ENCODE measurements around the gene CD3E.
"Not testable (repeated sequence)": the region's sequence is repeated elsewhere in the genome, so short reads cannot be mapped to it uniquely, and the experiment has no call there.

Gene CD3E

GRCh38 chr11:118304227-118304567 lies 333 bp upstream of the CD3E start:
- H3K4me1 Mint-ChIP-seq = no peaks in the 10 kb centered on the region
- H3K36me3 Mint-ChIP-seq (ENCODE audit: low read depth) = no peaks in the 10 kb centered on the region
- H3K27me3 Mint-ChIP-seq (ENCODE audit: low read depth, poor library complexity) = peaks cover 56% of the 10 kb centered on the region
- no peak overlapping the region for H3K4me3 Mint-ChIP-seq
- no peak overlapping the region for H3K27ac Mint-ChIP-seq
- no peaks in the 10 kb centered on the region for H3K9me3 Mint-ChIP-seq
- TF ChIP-seq CTCF (IDR thresholded peaks at IDR 0.05) = no peak
- DNase-seq = no peak

GRCh38 chr11:118305726-118306125 lies 1.2 kb downstream of the CD3E start:
- Mint-ChIP-seq H3K4me3 (no peak overlapping the region), H3K9me3 (no peaks in the 10 kb centered on the region), H3K36me3 (ENCODE audit: low read depth) (no peaks in the 10 kb centered on the region), H3K27me3 (ENCODE audit: low read depth, poor library complexity) (peaks cover 51% of the 10 kb centered on the region), H3K4me1 (no peaks in the 10 kb centered on the region), H3K27ac (no peak overlapping the region)
- TF ChIP-seq CTCF (IDR thresholded peaks at IDR 0.05) = no peak
- DNase-seq = no peak

GRCh38 chr11:118306556-118306955 lies 2.0 kb downstream of the CD3E start:
- Mint-ChIP-seq H3K27ac (no peak overlapping the region), H3K9me3 (no peaks in the 10 kb centered on the region), H3K4me3 (no peak overlapping the region), H3K36me3 (ENCODE audit: low read depth) (no peaks in the 10 kb centered on the region), H3K27me3 (ENCODE audit: low read depth, poor library complexity) (peaks cover 48% of the 10 kb centered on the region), H3K4me1 (no peaks in the 10 kb centered on the region)
- TF ChIP-seq CTCF (IDR thresholded peaks at IDR 0.05) = no peak
- DNase-seq = no peak

- H3K4me1 Mint-ChIP-seq; DNase-seq; H3K27ac Mint-ChIP-seq; H3K4me3 Mint-ChIP-seq; H3K9me3 Mint-ChIP-seq; H3K36me3 Mint-ChIP-seq (ENCODE audit: low read depth): not testable (repeated sequence)
- peaks cover 37% of the 10 kb centered on the region for H3K27me3 Mint-ChIP-seq (ENCODE audit: low read depth, poor library complexity)
These were observed 4.5 kb downstream of the CD3E start for GRCh38 chr11:118308995-118309528.

- Mint-ChIP-seq H3K9me3 (no peaks in the 10 kb centered on the region), H3K27me3 (ENCODE audit: low read depth, poor library complexity) (peaks cover 31% of the 10 kb centered on the region), H3K4me1 (peaks cover 16% of the 10 kb centered on the region), H3K27ac (no peak overlapping the region), H3K4me3 (no peak overlapping the region), H3K36me3 (ENCODE audit: low read depth) (no peaks in the 10 kb centered on the region)
- DNase-seq = no peak
- TF ChIP-seq CTCF (IDR thresholded peaks at IDR 0.05) = no peak
These were observed 5.7 kb downstream of the CD3E start for GRCh38 chr11:118310271-118310670.

- Mint-ChIP-seq H3K27me3 (ENCODE audit: low read depth, poor library complexity) (peaks cover 28% of the 10 kb centered on the region), H3K4me1 (peaks cover 22% of the 10 kb centered on the region), H3K9me3 (no peaks in the 10 kb centered on the region), H3K36me3 (ENCODE audit: low read depth) (no peaks in the 10 kb centered on the region), H3K4me3 (no peak overlapping the region), H3K27ac (no peak overlapping the region)
- no peak for TF ChIP-seq CTCF (IDR thresholded peaks at IDR 0.05)
- no peak for DNase-seq
These were observed 6.4 kb downstream of the CD3E start for GRCh38 chr11:118310781-118311485.
